Measurements from ENCODE around the gene TMEM40. TPM values are rescaled to one million over a fixed set of nuclear protein-coding genes. Genes with fewer than 3 reads are reported as not detected.

Gene TMEM40
- total and polyA plus RNA-seq, 9 of the 15 experiments (the other 6 are each of a cell fraction or from before 2014, with no cell fraction given), result 0.11 to 0.31 (median 0.14) TPM; not detected in 6

- no peak for TF ChIP-seq E2F8 (IDR thresholded peaks at IDR 0.05; ENCODE audit: low read depth, partially characterized antibody)
- no peak for TF ChIP-seq CBX8 (IDR thresholded peaks at IDR 0.05; ENCODE audit: borderline replicate concordance, extremely low read depth, low read depth, low read length, poor library complexity, severe bottlenecking)
- no peak for TF ChIP-seq ZNF23 (CRISPR knock-in tag; IDR thresholded peaks at IDR 0.05)
- TF ChIP-seq ARID3B (CRISPR knock-in tag; IDR thresholded peaks at IDR 0.05; ENCODE audit: borderline replicate concordance), result no peak
- peak; percentile 54; the same call in 1 of the 2 replicates for TF ChIP-seq MTA3 (IDR thresholded peaks at IDR 0.05; ENCODE audit: borderline replicate concordance)
- no peak for TF ChIP-seq ZFP1 (CRISPR knock-in tag; IDR thresholded peaks at IDR 0.05)
- no peak for TF ChIP-seq MCM3 (IDR thresholded peaks at IDR 0.05)
- TF ChIP-seq SFPQ (IDR thresholded peaks at IDR 0.05; ENCODE audit: low read depth, low read length), result no peak
- TF ChIP-seq ZNF263 (CRISPR knock-in tag; IDR thresholded peaks at IDR 0.05; ENCODE audit: borderline replicate concordance), result no peak
- no peak for TF ChIP-seq ZNF583 (CRISPR knock-in tag; IDR thresholded peaks at IDR 0.05)
- 0 out of 2 replicates have a peak, but pooled peaks have one; percentile 40 for TF ChIP-seq POLR2AphosphoS5 (IDR thresholded peaks at IDR 0.05; ENCODE audit: control insufficient read depth, insufficient read depth, low read depth, low read length)
- no peak for TF ChIP-seq THAP12 (CRISPR knock-in tag; IDR thresholded peaks at IDR 0.05)
- TF ChIP-seq MAZ (CRISPR knock-in tag; conservative IDR thresholded peaks at IDR 0.05 in 1 of 2, IDR thresholded peaks at IDR 0.05 in 1 of 2), result no peak
Observed at GRCh38 chr3:12782172-12782815, 23.2 kb upstream of the TMEM40 start (continued).
